Mesenchymal stem cell (in vitro differentiated cells and primary cell): ENCODE results near the gene FARP2.
"Not testable (repeated sequence)": the region's sequence is repeated elsewhere in the genome, so short reads cannot be mapped to it uniquely, and the experiment has no call there.

Experiments
- DNase-seq: peaks from one replicate; pipeline ENCODE4 v3.0.0-alpha.2; 2013
- H2AFZ ChIP-seq: one replicate; pipeline ENCODE4 v1.6.1; 2013; ENCODE audit warnings: low read depth, mild to moderate bottlenecking, control low read depth, inconsistent platforms, low read length, moderate library complexity
- H2AK5ac ChIP-seq: 2 replicates; pipeline ENCODE4 v1.6.1; 2013; ENCODE audit warnings: low read length, moderate library complexity, mild to moderate bottlenecking, inconsistent platforms; ENCODE audit not compliant: severe bottlenecking
- H2BK120ac ChIP-seq: one replicate; pipeline ENCODE4 v1.6.1; 2013; ENCODE audit warnings: low read depth, mild to moderate bottlenecking, inconsistent platforms, low read length, moderate library complexity
- H2BK12ac ChIP-seq, 2 experiments: one replicate each; pipeline ENCODE4 v1.6.1; 2013; ENCODE audit warnings: inconsistent platforms in 2 of 2, low read length in 2 of 2, mild to moderate bottlenecking in 2 of 2, moderate library complexity in 2 of 2, control low read depth in 1 of 2
- H2BK15ac ChIP-seq: one replicate; pipeline ENCODE4 v1.6.1; 2013; ENCODE audit warnings: mild to moderate bottlenecking, low read depth, inconsistent platforms; ENCODE audit not compliant: poor library complexity, severe bottlenecking
- H2BK5ac ChIP-seq: 2 replicates; pipeline ENCODE4 v1.6.1; 2013; ENCODE audit warnings: low read depth, mild to moderate bottlenecking, low read length, control low read depth, inconsistent platforms; ENCODE audit not compliant: poor library complexity, severe bottlenecking
- H3K14ac ChIP-seq, 2 experiments: one replicate each; pipeline ENCODE4 v1.6.1; 2013; ENCODE audit warnings: inconsistent platforms in 2 of 2, low read length in 2 of 2, control low read depth in 1 of 2, mild to moderate bottlenecking in 1 of 2, moderate library complexity in 1 of 2
- H3K18ac ChIP-seq, 2 experiments: one replicate each; pipeline ENCODE4 v1.6.1; 2013; ENCODE audit warnings: inconsistent platforms in 2 of 2, low read length in 2 of 2, control low read depth in 1 of 2, low read depth in 1 of 2, mild to moderate bottlenecking in 1 of 2
- H3K23ac ChIP-seq, 2 experiments: one replicate each; pipeline ENCODE4 v1.6.1; 2013; ENCODE audit warnings: inconsistent platforms in 2 of 2, low read length in 2 of 2, mild to moderate bottlenecking in 2 of 2, moderate library complexity in 2 of 2, control low read depth in 1 of 2
- H3K27ac ChIP-seq: 2 replicates; pipeline ENCODE4 v1.5.1; 2013; ENCODE audit warnings: mild to moderate bottlenecking, moderate library complexity, low read length, control low read depth, inconsistent platforms; ENCODE audit not compliant: poor library complexity, severe bottlenecking
- H3K27me3 ChIP-seq, 2 experiments: 2 replicates each; pipeline versions ENCODE4 v1.6.1 to v1.7.0; 2013; ENCODE audit warnings: low read length in 2 of 2, mild to moderate bottlenecking in 2 of 2, moderate library complexity in 2 of 2, control low read depth in 1 of 2, inconsistent platforms in 1 of 2; ENCODE audit not compliant: control insufficient read depth in 1 of 2, insufficient read depth in 1 of 2
- H3K36me3 ChIP-seq, 2 experiments: 2 replicates each; pipeline versions ENCODE4 v1.6.1 to v1.7.0; 2013; ENCODE audit warnings: low read length in 2 of 2, control low read depth in 1 of 2, inconsistent platforms in 1 of 2, low read depth in 1 of 2, mild to moderate bottlenecking in 1 of 2; ENCODE audit not compliant: insufficient read depth in 2 of 2, control insufficient read depth in 1 of 2
- H3K4ac ChIP-seq, 2 experiments: one replicate each; pipeline ENCODE4 v1.6.1; 2013; ENCODE audit warnings: inconsistent platforms in 2 of 2, low read length in 2 of 2, mild to moderate bottlenecking in 2 of 2, moderate library complexity in 2 of 2, control low read depth in 1 of 2, low read depth in 1 of 2
- H3K4me1 ChIP-seq: 2 replicates; pipeline ENCODE4 v1.6.1; 2013; ENCODE audit warnings: low read depth, low read length, control low read depth; ENCODE audit not compliant: control insufficient read depth, insufficient read depth
- H3K4me2 ChIP-seq: 2 replicates; pipeline ENCODE4 v1.6.1; 2013; ENCODE audit warnings: low read length, mild to moderate bottlenecking, inconsistent platforms; ENCODE audit not compliant: poor library complexity, severe bottlenecking
- H3K4me3 ChIP-seq, 2 experiments: 2 replicates each; pipeline versions ENCODE4 v1.5.1 to v1.7.0; 2013; ENCODE audit warnings: low read length in 2 of 2, mild to moderate bottlenecking in 2 of 2, control low read depth in 1 of 2, low read depth in 1 of 2; ENCODE audit not compliant: insufficient read depth in 1 of 2
- H3K79me1 ChIP-seq: replicated peaks from 2 replicates; pipeline ENCODE4 v1.6.1; 2013; ENCODE audit warnings: mild to moderate bottlenecking, control low read depth, low read length, inconsistent platforms; ENCODE audit not compliant: poor library complexity, severe bottlenecking
- H3K9ac ChIP-seq: 2 replicates; pipeline ENCODE4 v1.7.0; 2013; ENCODE audit warnings: mild to moderate bottlenecking, low read length, moderate library complexity
- H3K9me3 ChIP-seq: 2 replicates; pipeline ENCODE4 v1.7.0; 2013; ENCODE audit warnings: mild to moderate bottlenecking, low read length; ENCODE audit not compliant: control insufficient read depth
- H4K8ac ChIP-seq: one replicate; pipeline ENCODE4 v1.6.1; 2013; ENCODE audit warnings: inconsistent platforms, mild to moderate bottlenecking, low read length, moderate library complexity
- H4K91ac ChIP-seq: one replicate; pipeline ENCODE4 v1.6.1; 2013; ENCODE audit warnings: mild to moderate bottlenecking, low read length, inconsistent platforms
- WGBS: methylation state at CpG from one replicate; pipeline ENCODE4 v1.1.7; 2013; ENCODE audit warnings: mixed read lengths; 5-methylcytosine and 5-hydroxymethylcytosine counted together

The FARP2 gene

DNA sequence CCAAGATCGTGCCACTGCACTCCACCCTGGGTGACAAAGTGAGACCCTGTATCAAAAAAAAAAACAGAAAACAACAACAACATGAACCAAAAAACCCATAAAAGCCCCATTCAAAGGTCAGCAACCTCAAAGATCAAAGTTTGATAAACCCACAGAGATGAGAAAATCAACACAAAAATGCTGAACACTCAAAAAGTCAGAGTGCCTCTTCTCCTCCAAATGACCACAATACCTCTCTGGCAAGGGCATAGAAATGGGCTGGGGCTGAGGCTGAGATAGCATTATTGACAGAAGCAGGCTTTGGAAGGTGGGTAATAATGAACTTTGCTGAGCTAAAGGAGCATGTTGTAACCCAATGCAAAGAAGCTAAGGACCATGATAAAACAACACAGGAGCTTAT is 66.3 kb downstream of the FARP2 start:
- DNase-seq, result no peak
- Histone ChIP-seq H2BK5ac (no peak overlapping the region), H3K14ac (no peak overlapping the region), H3K4me1 (peaks cover 3% of the 10 kb centered on the region), H3K36me3 (peaks cover 28 to 77% of the 10 kb centered on the region in 2 experiments), H2BK12ac (no peak overlapping the region), H4K8ac (no peak overlapping the region), H2BK120ac (no peak overlapping the region), H3K9ac (no peak overlapping the region), H3K9me3 (peaks cover 20% of the 10 kb centered on the region), H3K79me1 (peaks cover 6% of the 10 kb centered on the region), H2AFZ (no peak overlapping the region), H3K4ac (no peak overlapping the region), H3K4me2 (no peak overlapping the region), H3K4me3 (no peak overlapping the region), H3K23ac (no peak overlapping the region), H3K27me3 (no peaks in the 10 kb centered on the region), H2AK5ac (no peak overlapping the region), H4K91ac (no peak overlapping the region), H3K27ac (no peak overlapping the region), H2BK15ac (no peak overlapping the region), H3K18ac (no peak overlapping the region)
- 88% methylated on average over 1 of the region's 1 CpG for WGBS

DNA sequence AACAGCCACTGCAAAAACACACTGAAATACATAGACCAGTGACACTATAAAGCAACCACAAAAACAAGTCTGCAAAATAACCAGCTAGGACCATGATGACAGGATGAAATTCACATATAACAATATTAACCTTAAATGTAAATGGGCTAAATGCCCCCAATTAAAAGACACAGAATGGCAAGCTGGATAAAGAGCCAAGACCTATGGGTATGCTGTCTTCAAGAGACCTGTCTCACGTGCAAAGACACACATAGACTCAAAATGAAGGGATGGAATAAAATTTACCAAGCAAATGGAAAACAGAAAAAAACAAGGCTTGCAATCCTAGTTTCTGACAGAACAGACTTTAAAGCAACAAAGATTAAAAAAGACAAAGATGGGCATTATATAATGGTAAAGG is 67.4 kb downstream of the FARP2 start:
- not testable (repeated sequence) for H3K14ac ChIP-seq, H3K9ac ChIP-seq, H2AFZ ChIP-seq, H2BK5ac ChIP-seq, DNase-seq, H3K79me1 ChIP-seq, H3K27me3 ChIP-seq, H3K18ac ChIP-seq, H3K4me3 ChIP-seq, H3K23ac ChIP-seq, H2BK12ac ChIP-seq, H4K91ac ChIP-seq, H2BK120ac ChIP-seq, H3K4me1 ChIP-seq, H4K8ac ChIP-seq, H2BK15ac ChIP-seq, H3K4me2 ChIP-seq, H3K27ac ChIP-seq, H2AK5ac ChIP-seq, H3K4ac ChIP-seq
- peaks cover 20% of the 10 kb centered on the region for H3K9me3 ChIP-seq
- peaks cover 24 to 71% of the 10 kb centered on the region in 2 experiments for H3K36me3 ChIP-seq
- 100% methylated on average over 1 of the region's 1 CpG for WGBS

DNA sequence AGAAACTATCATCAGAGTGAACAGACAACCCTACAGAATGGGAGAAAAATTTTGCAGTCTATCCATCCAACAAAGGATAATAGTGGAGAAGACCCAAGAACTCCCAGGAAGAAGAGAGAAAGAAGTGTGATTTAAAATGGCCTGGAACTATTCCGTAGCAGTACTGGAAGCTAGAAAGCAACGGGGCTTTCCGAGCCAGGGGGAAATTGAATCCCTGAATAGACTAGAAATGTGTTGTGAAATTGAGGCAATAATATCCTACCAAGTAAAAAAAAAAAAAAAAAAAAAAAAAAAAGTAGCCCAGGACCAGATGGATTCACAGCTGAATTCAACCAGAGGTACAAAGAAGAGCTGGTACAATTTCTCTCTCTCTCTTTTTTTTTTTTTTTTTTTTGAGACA is 69.3 kb downstream of the FARP2 start:
- no peak overlapping the region for H4K8ac ChIP-seq
- no peak overlapping the region for H3K9ac ChIP-seq
- no peak overlapping the region for H3K4me2 ChIP-seq
- H2BK120ac ChIP-seq, result no peak overlapping the region
- H3K4ac ChIP-seq, result no peak overlapping the region
- no peak overlapping the region for H2BK5ac ChIP-seq
- no peak overlapping the region for H3K18ac ChIP-seq
- H2BK12ac ChIP-seq, result no peak overlapping the region
- no peak overlapping the region for H2BK15ac ChIP-seq
- H3K23ac ChIP-seq, result no peak overlapping the region
- no peak overlapping the region for H2AFZ ChIP-seq
- no peak overlapping the region for H3K14ac ChIP-seq
- no peak for DNase-seq
- no peak overlapping the region for H3K4me3 ChIP-seq
- no peak overlapping the region for H3K27ac ChIP-seq
- no peak overlapping the region for H4K91ac ChIP-seq
- H3K4me1 ChIP-seq, result peaks cover 3% of the 10 kb centered on the region
- peaks cover 26% of the 10 kb centered on the region for H3K9me3 ChIP-seq
- peaks cover 13% of the 10 kb centered on the region for H3K79me1 ChIP-seq
- H2AK5ac ChIP-seq, result no peak overlapping the region
- no peaks in the 10 kb centered on the region for H3K27me3 ChIP-seq
- peaks cover 25 to 72% of the 10 kb centered on the region in 2 experiments for H3K36me3 ChIP-seq
- 100% methylated on average over 1 of the region's 3 CpGs for WGBS

DNA sequence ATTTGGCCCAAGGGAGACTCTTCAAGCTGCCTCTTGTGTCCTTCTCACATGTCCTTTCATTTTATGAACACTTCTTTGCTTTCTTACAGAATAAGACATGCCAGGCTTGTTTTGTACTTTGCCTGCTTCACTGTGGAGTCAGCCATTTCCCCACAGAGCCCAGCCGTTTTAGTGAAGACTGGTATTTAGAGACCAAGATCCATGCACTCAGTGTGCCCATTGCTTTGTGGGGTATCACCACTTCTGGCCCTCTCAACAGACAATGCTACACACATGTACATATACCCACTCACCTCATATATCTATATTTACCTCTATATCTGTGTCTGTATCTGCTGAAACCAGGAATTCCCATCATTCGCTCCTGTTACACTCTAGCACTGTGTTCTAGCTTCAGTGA is 74.1 kb downstream of the FARP2 start:
- H2AFZ ChIP-seq, result no peak overlapping the region
- no peak overlapping the region for H2BK12ac ChIP-seq
- H2BK5ac ChIP-seq, result no peak overlapping the region
- peaks cover 11% of the 10 kb centered on the region for H3K79me1 ChIP-seq
- no peak overlapping the region for H3K27ac ChIP-seq
- DNase-seq, result no peak
- H3K14ac ChIP-seq, result no peak overlapping the region
- no peak overlapping the region for H4K91ac ChIP-seq
- H2BK15ac ChIP-seq, result no peak overlapping the region
- peaks cover 6% of the 10 kb centered on the region for H3K9me3 ChIP-seq
- H3K36me3 ChIP-seq, result peaks cover 22 to 73% of the 10 kb centered on the region in 2 experiments
- 100% methylated on average over 2 of the region's 2 CpGs for WGBS
- no peak overlapping the region for H3K23ac ChIP-seq
- no peak overlapping the region for H2AK5ac ChIP-seq
- no peak overlapping the region for H3K18ac ChIP-seq
- no peak overlapping the region for H4K8ac ChIP-seq
- H3K4me1 ChIP-seq, result no peaks in the 10 kb centered on the region
- H3K9ac ChIP-seq, result no peak overlapping the region
- H2BK120ac ChIP-seq, result no peak overlapping the region
- H3K27me3 ChIP-seq, result no peaks in the 10 kb centered on the region
- H3K4ac ChIP-seq, result no peak overlapping the region
- no peak overlapping the region for H3K4me3 ChIP-seq
- H3K4me2 ChIP-seq, result no peak overlapping the region
